Muscle of back (tissue), 11 donors: ENCODE results near the gene NT5C1A. TPM values are rescaled to one million over a fixed set of nuclear protein-coding genes. Genes with fewer than 3 reads are reported as not detected.
A peak's percentile ranks its signal among the peaks of the same experiment; 100 is the strongest.

Source experiments
- DNase-seq, 3 donors: peaks; one replicate each; pipeline versions ENCODE4 v3.0.0 to v3.0.0-alpha.2; 2013
- polyA plus RNA-seq, 10 donors: library from polyadenylated mRNA; unstranded; fragments of 120-200 nt; gene quantifications; one replicate each; pipeline ENCODE4 v1.2.1, GENCODE V29; 2013; ENCODE audit not compliant: insufficient read length in 10 of 10

NT5C1A gene
- polyA plus RNA-seq, 10 donors = 4.5 to 8.9 (median 6.5) TPM

DNA sequence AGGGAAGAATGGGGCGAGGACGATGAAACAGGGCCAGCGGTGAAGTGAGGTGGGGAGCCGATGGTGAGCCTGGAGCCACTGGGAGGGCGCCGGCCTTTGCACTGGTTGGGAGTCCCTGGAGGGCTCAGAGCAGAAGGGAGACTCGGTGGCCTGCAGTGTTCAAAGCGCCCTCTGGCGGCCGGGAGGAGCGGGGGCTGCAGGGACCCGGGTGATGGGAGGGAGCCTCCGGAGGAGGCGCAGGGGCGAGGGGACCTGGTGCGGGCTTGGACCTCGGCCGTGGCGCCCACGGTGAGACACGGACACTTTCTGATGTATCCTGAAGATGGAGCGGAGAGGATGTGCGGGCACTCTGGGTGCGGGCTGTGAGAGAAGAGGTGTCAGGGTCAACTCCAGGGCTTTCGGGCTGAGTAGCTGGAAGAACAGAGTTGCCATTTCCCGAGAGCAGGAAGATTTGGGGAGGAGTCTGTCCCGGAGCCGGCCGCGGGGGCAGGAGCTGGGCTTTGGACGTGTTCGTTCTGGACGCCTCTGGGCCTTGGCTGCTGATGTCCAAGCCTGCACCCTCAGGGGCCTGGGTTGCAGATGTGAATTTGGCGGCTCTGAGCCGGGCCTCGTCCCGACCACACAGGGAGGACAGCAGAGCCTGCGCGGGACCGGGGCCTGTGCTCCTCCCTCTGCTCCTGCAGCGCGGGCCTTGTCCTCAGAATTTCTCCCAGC, 62.1 kb downstream of the NT5C1A start:
- DNase-seq = peak in 1 of 3 donors; percentile 75

Other genes with a start within 250 kb of the NT5C1A start
- gene BMP8A, start 180.5 kb downstream of the NT5C1A start, polyA plus RNA-seq = 1 to 10 TPM in 2 of 10 donors, under 1 TPM in 8; 0.29 to 1.2 (median 0.48) TPM
- 100 to 1,000 TPM; 286 to 470 (median 428) TPM for gene PABPC4, start 95.3 kb downstream of the NT5C1A start, polyA plus RNA-seq
- 10 to 100 TPM; 40.1 to 57.2 (median 46.0) TPM for gene HEYL, start 32.5 kb downstream of the NT5C1A start, polyA plus RNA-seq
- 1 to 10 TPM in 7 of 10 donors, under 1 TPM in 3; 0.52 to 2.0 (median 1.5) TPM for gene HPCAL4, start 19.3 kb upstream of the NT5C1A start, polyA plus RNA-seq
- gene PPIE, start 66.8 kb upstream of the NT5C1A start, polyA plus RNA-seq = 10 to 100 TPM; 36.4 to 43.6 (median 40.0) TPM
- under 1 TPM in 7 of 10 donors, not detected in 3; 0.12 to 0.73 (median 0.32) TPM for gene OXCT2, start 99.2 kb upstream of the NT5C1A start, polyA plus RNA-seq
- gene BMP8B, start 116.8 kb upstream of the NT5C1A start, polyA plus RNA-seq = 1 to 10 TPM; 1.1 to 1.7 (median 1.6) TPM
- gene TRIT1, start 211.4 kb upstream of the NT5C1A start, polyA plus RNA-seq = 10 to 100 TPM; 10.9 to 22.4 (median 15.0) TPM
- gene MYCL, start 229.8 kb upstream of the NT5C1A start, polyA plus RNA-seq = 1 to 10 TPM; 1.7 to 9.3 (median 2.4) TPM